GM18861 (cell line): ENCODE measurements around the gene URGCP.
"Not testable (repeated sequence)": the region's sequence is repeated elsewhere in the genome, so short reads cannot be mapped to it uniquely, and the experiment has no call there.

Experiments
- ATAC-seq: cut with Tn5 transposase; IDR thresholded peaks from one replicate; pipeline ENCODE4 v1.9.1; 2021; ENCODE audit not compliant: unreplicated experiment

The URGCP gene

GRCh38 chr7:43834463-43835251, 71.7 kb downstream of the URGCP start:
- no peak for ATAC-seq

GRCh38 chr7:43830917-43831316, 75.5 kb downstream of the URGCP start:
- ATAC-seq: not testable (repeated sequence)
